NCI-H2171 (cell line): Measurements from ENCODE around the gene UQCRC1.

Source experiments
- DNase-seq: peaks from one replicate; lab custom pipeline; 2025; lab: John Stamatoyannopoulos, UW

Gene UQCRC1

GRCh38 chr3:48609088-48610005 is at the start of gene UQCRC1:
Gene UQCRC1 (minus strand): TSS chr3:48609646. CDS start chr3:48609620, 26 bp downstream.
- DNase-seq = peak; percentile 63

GRCh38 chr3:48656841-48657281 is 47.4 kb upstream of the UQCRC1 start:
- no peak for DNase-seq

- no peak for DNase-seq
These were observed 46.8 kb upstream of the UQCRC1 start for GRCh38 chr3:48656061-48656840.

- no peak for DNase-seq
These were observed 46.2 kb upstream of the UQCRC1 start for GRCh38 chr3:48655606-48656005.

GRCh38 chr3:48655063-48655462 is 45.6 kb upstream of the UQCRC1 start:
- DNase-seq = no peak

- no peak for DNase-seq
These were observed 43.7 kb upstream of the UQCRC1 start for GRCh38 chr3:48652923-48653715.

- no peak for DNase-seq
These were observed 42.3 kb upstream of the UQCRC1 start for GRCh38 chr3:48651771-48652170.

GRCh38 chr3:48650723-48651122 is 41.3 kb upstream of the UQCRC1 start:
- no peak for DNase-seq

- DNase-seq = no peak
These were observed 38.9 kb upstream of the UQCRC1 start for GRCh38 chr3:48648188-48648850.

GRCh38 chr3:48647714-48648113 is 38.3 kb upstream of the UQCRC1 start:
- DNase-seq = no peak

GRCh38 chr3:48644898-48645760 is 35.7 kb upstream of the UQCRC1 start:
- no peak for DNase-seq

GRCh38 chr3:48642605-48643004 is 33.2 kb upstream of the UQCRC1 start:
- no peak for DNase-seq

- no peak for DNase-seq
These were observed 31.9 kb upstream of the UQCRC1 start for GRCh38 chr3:48641396-48641795.

GRCh38 chr3:48639944-48640606 is 30.6 kb upstream of the UQCRC1 start:
- no peak for DNase-seq

- DNase-seq = no peak
These were observed 27.9 kb upstream of the UQCRC1 start for GRCh38 chr3:48637305-48637704.

GRCh38 chr3:48636149-48636655 is 26.8 kb upstream of the UQCRC1 start:
- DNase-seq = no peak

GRCh38 chr3:48635222-48636021 is 26.0 kb upstream of the UQCRC1 start, which contains the start of gene SLC26A6:
Gene SLC26A6 (minus strand): TSS chr3:48635461. CDS start chr3:48635393, 68 bp downstream.
- peak; percentile 82 for DNase-seq

- DNase-seq = no peak
These were observed 25.3 kb upstream of the UQCRC1 start for GRCh38 chr3:48634661-48635221.
